HepG2 (cell line): ENCODE data around the gene VSTM4. TPM values are rescaled to one million over a fixed set of nuclear protein-coding genes. Genes with fewer than 3 reads are reported as not detected.

Source experiments
- ATAC-seq: fragments of 200-7000 bp; cut with Tn5 transposase; 3 replicates; pipeline ENCODE4 v1.9.1; 2020; ENCODE audit warnings: mild to moderate bottlenecking, moderate library complexity
- BruUV-seq: library from RNA; stranded (reverse); fragments of 400-500 nt; replicated peaks from 2 replicates; lab custom pipeline; 2021; lab: Mats Ljungman, UMichigan
- CTCF ChIA-PET: fragments of 300-600 bp; formaldehyde crosslinking; extraction: SDS; loops from one replicate; lab custom pipeline; 2021; ENCODE audit warnings: low total read pairs, inconsistent platforms, low intra/inter-chr PET ratio; lab: Yijun Ruan, JAX
- POLR2A ChIA-PET: fragments of 350-600 bp; sonication (Branson Sonifier 250); formaldehyde crosslinking; loops from one replicate; lab custom pipeline; 2020; ENCODE audit warnings: antibody characterized with exemption, inconsistent platforms; lab: Yijun Ruan, JAX
- DNase-seq: peaks from one replicate; pipeline ENCODE4 v3.0.0-alpha.2; 2015; ENCODE audit warnings: low spot score
- FAIRE-seq: peaks from 3 replicates; lab custom pipeline; 2011; peaks lifted over from hg19 to GRCh38; lab: Jason Lieb, UNC
- H2AFZ ChIP-seq: one replicate; pipeline ENCODE4 v1.6.1; 2011; ENCODE audit warnings: low read length, inconsistent platforms
- H3K27ac ChIP-seq: fragments of 300-600 bp; 3 replicates; pipeline ENCODE4 v1.8.0; 2011; ENCODE audit warnings: mixed run types, mild to moderate bottlenecking, mixed read lengths, low read length, inconsistent platforms; ENCODE audit not compliant: insufficient read depth; ENCODE audit errors: extremely low read length
- H3K27me3 ChIP-seq, 2 experiments: fragments of 200-600 bp in 1 of 2; 2 replicates in 1 of 2; 3 replicates in 1 of 2; pipeline versions ENCODE4 v1.6.0 to v1.8.0; 2011; ENCODE audit warnings: low read length in 2 of 2, mild to moderate bottlenecking in 2 of 2, moderate library complexity in 2 of 2, inconsistent platforms in 1 of 2; ENCODE audit not compliant: insufficient read depth in 2 of 2, control insufficient read depth in 1 of 2
- H3K36me3 ChIP-seq, 2 experiments: fragments of 200-600 bp in 1 of 2; replicated peaks in 1 of 2; 2 replicates in 1 of 2; 3 replicates in 1 of 2; pipeline versions ENCODE4 v1.5.1 to v1.8.0; 2011; ENCODE audit warnings: low read length in 2 of 2, inconsistent platforms in 1 of 2; ENCODE audit not compliant: insufficient read depth in 2 of 2, control insufficient read depth in 1 of 2
- H3K4me1 ChIP-seq: 2 replicates; pipeline ENCODE4 v1.5.1; 2012; ENCODE audit warnings: low read length, inconsistent platforms; ENCODE audit not compliant: insufficient read depth
- H3K4me2 ChIP-seq: 2 replicates; pipeline ENCODE4 v1.6.0; 2011; ENCODE audit warnings: low read depth, low read length, inconsistent platforms
- H3K4me3 ChIP-seq, 3 experiments: fragments of 200-600 bp in 1 of 3; sonication (generic), shearing (Covaris generic) in 1 of 3; replicated peaks in 1 of 3; 2 replicates each; pipeline ENCODE4 v1.5.1; 2011 to 2016; ENCODE audit warnings: low read length in 3 of 3, inconsistent platforms in 2 of 3, low read depth in 2 of 3, mild to moderate bottlenecking in 2 of 3, control low read depth in 1 of 3, mixed read lengths in 1 of 3; ENCODE audit not compliant: insufficient read depth in 1 of 3
- H3K79me2 ChIP-seq: one replicate; pipeline ENCODE4 v1.6.1; 2011; ENCODE audit warnings: low read length, inconsistent platforms; ENCODE audit not compliant: insufficient read depth
- H3K9ac ChIP-seq: 2 replicates; pipeline ENCODE4 v1.6.0; 2011; ENCODE audit warnings: mild to moderate bottlenecking, low read depth, low read length, inconsistent platforms; ENCODE audit not compliant: insufficient read depth
- H3K9me3 ChIP-seq: 2 replicates; pipeline ENCODE4 v1.5.1; 2012; ENCODE audit warnings: mild to moderate bottlenecking, low read length
- H4K20me1 ChIP-seq: 2 replicates; pipeline ENCODE4 v1.6.0; 2011; ENCODE audit warnings: inconsistent platforms, mild to moderate bottlenecking, low read length, moderate library complexity; ENCODE audit not compliant: insufficient read depth
- BHLHE40 ChIP-seq: IDR thresholded peaks from 2 replicates; pipeline ENCODE4 v1.6.1; 2011; ENCODE audit warnings: low read length, improper control_type of control experiment
- CBX5 ChIP-seq: sonication (generic); formaldehyde crosslinking; IDR thresholded peaks from 2 replicates; pipeline ENCODE4 v1.4.0; 2020; ENCODE audit warnings: missing genetic modification reagents, borderline replicate concordance
- CHCHD3 ChIP-seq: sonication (generic); formaldehyde crosslinking; IDR thresholded peaks from 2 replicates; pipeline ENCODE4 v1.8.0; 2022; ENCODE audit warnings: mild to moderate bottlenecking, missing genetic modification reagents, moderate library complexity
- ETS1 ChIP-seq: sonication (generic); formaldehyde crosslinking; IDR thresholded peaks from 2 replicates; pipeline ENCODE4 v1.4.0; 2020; ENCODE audit warnings: missing genetic modification reagents
- ETV5 ChIP-seq: IDR thresholded peaks from 2 replicates; pipeline ENCODE4 v1.6.1; 2018; ENCODE audit warnings: missing biosample characterization, missing genetic modification reagents, inconsistent platforms, borderline replicate concordance
- FIP1L1 ChIP-seq: fragments of 200-400 bp; formaldehyde crosslinking; IDR thresholded peaks from 2 replicates; pipeline ENCODE4 v1.6.1; 2018; ENCODE audit warnings: low read depth, mild to moderate bottlenecking, low read length, moderate library complexity, borderline replicate concordance; ENCODE audit not compliant: insufficient read depth
- IRF2 ChIP-seq: IDR thresholded peaks from 2 replicates; pipeline ENCODE4 v1.6.1; 2018; ENCODE audit warnings: missing genetic modification reagents, missing compliant biosample characterization
- MYPOP ChIP-seq: sonication (generic); formaldehyde crosslinking; IDR thresholded peaks from 2 replicates; pipeline ENCODE4 v1.8.1; 2023; ENCODE audit warnings: mild to moderate bottlenecking, moderate library complexity, missing genetic modification reagents
- POLR2A ChIP-seq, 2 experiments: IDR thresholded peaks; 2 replicates each; pipeline ENCODE4 v1.6.1; 2011; ENCODE audit warnings: low read depth in 2 of 2, low read length in 2 of 2, mild to moderate bottlenecking in 1 of 2, moderate library complexity in 1 of 2; ENCODE audit not compliant: insufficient read depth in 1 of 2
- SUZ12 ChIP-seq: fragments of 150-350 bp; IDR thresholded peaks from 2 replicates; pipeline ENCODE4 v1.6.1; 2014; ENCODE audit warnings: low read depth, low read length
- UBTF ChIP-seq: sonication (generic); formaldehyde crosslinking; IDR thresholded peaks from 2 replicates; pipeline ENCODE4 v1.4.0; 2020; ENCODE audit warnings: mild to moderate bottlenecking, missing genetic modification reagents
- ZNF451 ChIP-seq: sonication (generic); formaldehyde crosslinking; IDR thresholded peaks from 2 replicates; pipeline ENCODE4 v1.5.0; 2020; ENCODE audit warnings: mild to moderate bottlenecking, missing genetic modification reagents
- ZNF737 ChIP-seq: sonication (generic); formaldehyde crosslinking; IDR thresholded peaks from 2 replicates; pipeline ENCODE4 v1.5.0; 2020; ENCODE audit warnings: missing genetic modification reagents, mild to moderate bottlenecking, borderline replicate concordance
- ZNF775 ChIP-seq: sonication (generic); formaldehyde crosslinking; IDR thresholded peaks from 2 replicates; pipeline ENCODE4 v1.4.0; 2020; ENCODE audit warnings: missing genetic modification reagents, mild to moderate bottlenecking, moderate library complexity, borderline replicate concordance
- WGBS: methylation state at CpG from one replicate; pipeline ENCODE4 v1.1.6; 2017; ENCODE audit warnings: low lambda C conversion rate; 5-methylcytosine and 5-hydroxymethylcytosine counted together
- in situ Hi-C: cut with HindIII; loops from 2 replicates; pipeline ENCODE4 v1.10.0; 2017; ENCODE audit warnings: low pct_unique_long_range_greater_than_20kb; ENCODE audit not compliant: extremely low pct_ligation_motif_present
- intact Hi-C: fragments of 100-400 bp; cut with micrococcal nuclease; formaldehyde crosslinking; loops from one replicate; pipeline ENCODE4 v1.10.0; 2022; ENCODE audit not compliant: unreplicated experiment
- polyA plus RNA-seq, 8 experiments: library from polyadenylated mRNA; depleted of rRNA in 3 of 8; stranded (reverse) in 7 of 8; unstranded in 1 of 8; fragments of >200 nt; fragmentation: Illumina TruSeq in 4 of 8; extraction: Trizol in 4 of 8; gene quantifications; 2 replicates each; pipeline versions ENCODE4 v1.2.1 to v1.2.3, GENCODE V29; 2011 to 2016; ENCODE audit warnings: low read depth in 4 of 8, missing spikeins in 1 of 8, mixed read lengths in 1 of 8; ENCODE audit not compliant: insufficient read depth in 1 of 8
- total RNA-seq, 5 experiments: library from RNA; depleted of rRNA; stranded (reverse); fragments of >200 nt; fragmentation: Illumina TruSeq; extraction: Trizol; gene quantifications; 2 replicates each; pipeline ENCODE4 v1.2.3, GENCODE V29; 2016; ENCODE audit warnings: low read depth in 1 of 5

The VSTM4 gene
- total and polyA plus RNA-seq, 2 of the 13 experiments (the other 11 are each of a cell fraction or from before 2014, with no cell fraction given): not detected

- no peaks in the 10 kb centered on the region for H3K4me1 ChIP-seq
- ChIA-PET CTCF (no interaction called here), POLR2A (no interaction called here)
- no peak overlapping the region for H3K4me3 ChIP-seq
- no peak overlapping the region for H3K27ac ChIP-seq
- DNase-seq: no peak
- no peak for ATAC-seq
- FAIRE-seq: no peak
- no TSS peak for BruUV-seq
- in situ Hi-C loops (no loop called here), intact Hi-C loops (no loop called here)
- no peaks in the 10 kb centered on the region; a peak in 1 of 5 replicates for H3K27me3 ChIP-seq
- H3K9me3 ChIP-seq: no peaks in the 10 kb centered on the region
- no peak overlapping the region for H3K9ac ChIP-seq
- no peaks in the 10 kb centered on the region for H4K20me1 ChIP-seq
- WGBS: 0% methylated on average over 1 of the region's 1 CpG
- H3K4me2 ChIP-seq: no peak overlapping the region
- TF ChIP-seq CHCHD3 (no peak), ETV5 (CRISPR knock-in tag) (no peak), CBX5 (CRISPR knock-in tag) (no peak), IRF2 (CRISPR knock-in tag) (no peak), POLR2A (IDR thresholded peaks at IDR 0.05; ENCODE audit: insufficient read depth in 1 of 2, low read depth in 2 of 2, low read length in 2 of 2) (no peak), ETS1 (no peak), MYPOP (CRISPR knock-in tag) (no peak), SUZ12 (no peak), ZNF775 (CRISPR knock-in tag) (no peak), ZNF451 (CRISPR knock-in tag) (no peak), UBTF (CRISPR knock-in tag) (no peak), FIP1L1 (no peak), BHLHE40 (no peak), ZNF737 (no peak)
- H3K79me2 ChIP-seq: no peaks in the 10 kb centered on the region
- no peak overlapping the region for H2AFZ ChIP-seq
- no peaks in the 10 kb centered on the region for H3K36me3 ChIP-seq
Observed at GRCh38 chr10:48990226-48990625, 125.1 kb downstream of the VSTM4 start.
